A673 (cell line): ENCODE data around the gene WFDC6. TPM values are rescaled to one million over a fixed set of nuclear protein-coding genes. Genes with fewer than 3 reads are reported as not detected.

ENCODE experiments used
- BruUV-seq: library from RNA; stranded (reverse); fragments of 400-500 nt; replicated peaks from 2 replicates; lab custom pipeline; 2021; lab: Mats Ljungman, UMichigan
- CTCF ChIA-PET: fragments of 300-600 bp; sonication (Branson Sonifier 250); formaldehyde crosslinking; loops from one replicate; lab custom pipeline; 2022; ENCODE audit warnings: antibody characterized with exemption; lab: Charles Lee
- POLR2A ChIA-PET: fragments of 300-600 bp; sonication (Branson Sonifier 250); formaldehyde crosslinking; loops from one replicate; lab custom pipeline; 2022; ENCODE audit warnings: antibody characterized with exemption; ENCODE audit not compliant: low non-redundant PET; lab: Charles Lee
- DNase-seq: peaks from one replicate; pipeline ENCODE4 v3.0.0-alpha.2; 2015; ENCODE audit warnings: low spot score
- H3K27ac ChIP-seq: fragments of 200-600 bp; sonication (generic); 2 replicates; pipeline ENCODE4 v1.5.1; 2016; ENCODE audit warnings: mixed run types, low read depth, mild to moderate bottlenecking, mixed read lengths, antibody characterized with exemption, low read length; ENCODE audit not compliant: poor library complexity, severe bottlenecking
- H3K27me3 ChIP-seq: fragments of 200-600 bp; sonication (generic); replicated peaks from 2 replicates; pipeline ENCODE4 v1.6.1; 2017; ENCODE audit warnings: mixed run types, low read depth, mild to moderate bottlenecking, mixed read lengths, antibody characterized with exemption, low read length; ENCODE audit not compliant: insufficient read depth, poor library complexity
- H3K36me3 ChIP-seq: fragments of 200-600 bp; sonication (generic); 2 replicates; pipeline ENCODE4 v1.6.1; 2016; ENCODE audit warnings: mixed run types, mild to moderate bottlenecking, mixed read lengths, antibody characterized with exemption, low read length; ENCODE audit not compliant: insufficient read depth, poor library complexity, severe bottlenecking
- H3K4me1 ChIP-seq: fragments of 200-600 bp; sonication (generic); 2 replicates; pipeline ENCODE4 v1.6.1; 2017; ENCODE audit warnings: mixed run types, mild to moderate bottlenecking, mixed read lengths, antibody characterized with exemption, low read length; ENCODE audit not compliant: insufficient read depth, poor library complexity, severe bottlenecking
- H3K4me3 ChIP-seq: fragments of 200-600 bp; sonication (generic); 2 replicates; pipeline ENCODE4 v1.5.1; 2016; ENCODE audit warnings: low read depth, mixed run types, mild to moderate bottlenecking, mixed read lengths, low read length; ENCODE audit not compliant: poor library complexity, severe bottlenecking
- H3K9me3 ChIP-seq: fragments of 200-600 bp; sonication (generic); 2 replicates; pipeline ENCODE4 v1.6.1; 2016; ENCODE audit warnings: mixed run types, low read depth, mild to moderate bottlenecking, mixed read lengths, antibody characterized with exemption, low read length; ENCODE audit not compliant: poor library complexity, severe bottlenecking
- CTCF ChIP-seq: fragments of 300-800, 200-600 bp; sonication (generic); conservative IDR thresholded peaks from 2 replicates; pipeline ENCODE4 v1.5.1; 2017; ENCODE audit warnings: low read depth, mild to moderate bottlenecking, antibody characterized with exemption, low read length, moderate library complexity, mixed read lengths
- EZH2 ChIP-seq: fragments of 200-600 bp; sonication (generic); IDR thresholded peaks from 2 replicates; pipeline ENCODE4 v1.6.1; 2017; ENCODE audit warnings: borderline replicate concordance, low read depth, mild to moderate bottlenecking, mixed read lengths, antibody characterized with exemption, low read length; ENCODE audit not compliant: poor library complexity, severe bottlenecking
- intact Hi-C: fragments of 100-400 bp; cut with micrococcal nuclease; formaldehyde crosslinking; loops from one replicate; pipeline ENCODE4 v1.10.0; 2022; ENCODE audit not compliant: unreplicated experiment
- total RNA-seq: library from RNA; stranded (reverse); gene quantifications from 2 replicates; pipeline ENCODE4 v1.2.3, GENCODE V29; 2021

Gene WFDC6
- total RNA-seq, 1 experiment from 2014 or later: not detected

DNA sequence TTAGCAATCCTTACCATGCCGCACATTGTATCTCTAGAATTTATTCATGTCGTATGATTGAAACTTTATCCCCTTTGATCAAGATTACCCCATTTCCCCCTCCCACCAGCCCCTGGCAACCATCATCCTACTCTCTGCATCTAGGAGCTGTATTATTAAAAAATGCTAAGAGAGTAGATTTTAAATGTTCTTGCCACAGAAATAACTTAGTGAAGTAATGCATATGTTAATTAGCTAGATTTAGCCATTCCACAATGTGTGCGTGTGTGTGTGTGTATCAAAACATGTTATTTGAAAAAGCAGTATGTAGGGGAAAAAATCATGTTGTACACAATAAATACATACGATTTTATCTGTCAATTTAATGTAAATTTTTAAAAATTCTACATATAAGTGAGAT lies 12.0 kb downstream of the WFDC6 start:
- BruUV-seq: no TSS peak
- ChIA-PET CTCF (no interaction called here), POLR2A (interaction anchor here (0.6 to 0.7 kb wide), 2 partner anchors 181 to 538 kb away, joined by 4 to 9 read pairs; no protein-coding TSS in a partner anchor)
- Histone ChIP-seq H3K36me3 (no peaks in the 10 kb centered on the region), H3K27me3 (peaks cover 28% of the 10 kb centered on the region), H3K9me3 (no peaks in the 10 kb centered on the region), H3K4me3 (no peak overlapping the region), H3K27ac (no peak overlapping the region), H3K4me1 (no peaks in the 10 kb centered on the region)
- TF ChIP-seq CTCF (no peak), EZH2 (no peak)
- DNase-seq: no peak
- intact Hi-C loops: no loop called here

DNA sequence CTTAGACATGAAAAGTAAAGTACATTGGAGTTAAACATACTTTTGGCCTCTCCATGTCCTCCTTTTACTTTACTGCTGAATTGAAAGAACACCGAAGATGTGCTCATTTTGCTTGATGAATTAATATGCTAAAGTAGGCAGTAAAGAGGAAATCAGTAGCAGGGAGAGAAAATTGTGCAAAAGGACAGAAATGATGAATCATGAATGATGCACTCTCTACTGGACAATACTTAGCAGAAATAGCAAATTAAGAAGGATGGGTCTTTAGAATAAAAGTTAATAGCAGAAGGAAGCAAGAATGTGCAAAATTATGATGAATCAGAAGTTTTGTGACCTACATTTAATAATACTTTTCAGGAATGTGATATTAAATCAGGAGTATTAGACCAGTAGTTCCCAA lies 15.5 kb downstream of the WFDC6 start:
- TF ChIP-seq CTCF: no peak
- TF ChIP-seq EZH2: no peak
- Histone ChIP-seq H3K4me3 (no peak overlapping the region), H3K9me3 (no peaks in the 10 kb centered on the region), H3K27me3 (peaks cover 29% of the 10 kb centered on the region), H3K4me1 (no peaks in the 10 kb centered on the region), H3K36me3 (no peaks in the 10 kb centered on the region), H3K27ac (no peak overlapping the region)
- CTCF ChIA-PET: no interaction called here
- no peak for DNase-seq
- intact Hi-C loops: no loop called here
- POLR2A ChIA-PET: no interaction called here
- no TSS peak for BruUV-seq

DNA sequence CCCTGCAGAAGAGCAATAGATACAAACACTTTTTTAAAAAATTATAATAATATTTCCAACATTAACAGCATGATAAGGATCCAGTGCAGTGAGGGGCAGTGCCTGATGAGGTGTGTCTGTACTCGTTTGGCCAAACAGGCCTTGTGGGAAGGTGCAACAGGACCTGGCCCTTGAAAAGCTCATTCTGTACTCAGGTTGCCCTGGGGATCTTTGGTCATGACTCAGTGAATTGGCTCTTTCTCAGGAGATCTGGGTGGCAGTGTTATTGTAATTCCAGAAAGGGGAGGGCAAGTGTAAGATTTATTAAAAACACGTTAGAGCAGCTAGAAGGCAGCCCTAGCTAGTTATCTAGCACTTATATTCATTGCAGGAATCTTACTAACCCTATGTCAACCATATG lies 21.0 kb downstream of the WFDC6 start:
- H3K4me1 ChIP-seq: no peaks in the 10 kb centered on the region
- no peak overlapping the region for H3K27ac ChIP-seq
- intact Hi-C loops: no loop called here
- H3K27me3 ChIP-seq: peaks cover 13% of the 10 kb centered on the region
- no peak for TF ChIP-seq EZH2
- TF ChIP-seq CTCF: no peak
- BruUV-seq: no TSS peak
- no peaks in the 10 kb centered on the region for H3K9me3 ChIP-seq
- no peak overlapping the region for H3K4me3 ChIP-seq
- no peak for DNase-seq
- no peaks in the 10 kb centered on the region for H3K36me3 ChIP-seq
- POLR2A ChIA-PET: no interaction called here
- CTCF ChIA-PET: no interaction called here
